ENCODE measurements around the gene RAI1.

The RAI1 gene

DNA sequence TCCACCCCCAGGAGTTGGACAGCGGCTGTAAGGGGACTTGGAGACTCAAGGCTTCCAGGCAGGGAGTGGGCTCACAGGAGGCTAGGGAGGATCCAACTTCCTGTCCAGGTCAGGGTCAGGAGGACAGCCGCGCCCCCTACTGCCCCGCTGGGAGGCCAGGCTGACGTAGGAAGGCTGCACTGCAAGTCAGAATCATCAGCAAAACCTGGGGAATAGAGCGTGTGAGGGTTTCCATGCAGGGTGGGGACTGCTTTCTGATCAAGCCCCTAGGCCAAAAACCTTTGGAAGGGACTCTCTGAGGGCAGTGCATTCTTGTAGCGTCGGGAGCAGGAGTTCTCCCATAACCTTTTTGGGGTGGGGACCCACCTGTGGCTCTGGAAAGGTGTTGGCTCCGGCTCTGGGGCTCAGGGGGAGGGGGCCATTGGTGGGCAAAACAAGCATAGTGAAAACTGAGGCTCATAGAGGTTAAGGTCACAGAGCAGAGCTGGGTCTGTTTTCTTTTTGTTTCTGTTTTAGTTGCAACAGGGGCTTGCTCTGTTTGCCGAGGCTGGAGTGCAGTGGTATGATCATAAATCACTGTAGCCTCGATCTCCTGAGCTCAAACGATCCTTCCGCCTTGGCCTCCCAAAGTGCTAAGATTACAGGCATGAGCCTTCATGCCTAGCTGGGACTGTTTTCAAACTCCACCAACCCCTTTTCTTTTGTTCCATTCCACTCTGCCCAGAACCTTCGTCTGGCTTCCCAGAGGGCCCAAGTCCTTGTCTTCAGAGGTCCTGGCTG, 22.1 kb downstream of the RAI1 start:
- peak overlapping the region; percentile 27 for H2BK5ac ChIP-seq (ENCODE audit: low read length)
- no peak overlapping the region for H4K8ac ChIP-seq (ENCODE audit: low read depth, low read length)
- H3K79me1 ChIP-seq (ENCODE audit: low read depth, low read length): peaks cover 25% of the 10 kb centered on the region
- no peak overlapping the region for H3K18ac ChIP-seq (ENCODE audit: low read length)
- H2BK12ac ChIP-seq (ENCODE audit: low read length): no peak overlapping the region
- H3K4me2 ChIP-seq (ENCODE audit: insufficient read depth, low read length, poor library complexity, severe bottlenecking): no peak overlapping the region
- DNase-seq (ENCODE audit: low spot score): no peak
- H3K27me3 ChIP-seq (ENCODE audit: control insufficient read depth in 3 of 3, insufficient read depth in 3 of 3, low read depth in 1 of 3, low read length in 3 of 3): peaks cover 0 to 24% (median 0%) of the 10 kb centered on the region in 3 experiments
- peak overlapping the region; percentile 44 for H3K23ac ChIP-seq (ENCODE audit: low read depth, low read length, poor library complexity)
- H4K91ac ChIP-seq (ENCODE audit: low read depth, low read length, poor library complexity): no peak overlapping the region
- H3K27ac ChIP-seq (replicated peaks; ENCODE audit: low read length): no peak overlapping the region
- peaks cover 2 to 30% of the 10 kb centered on the region in 2 donors for H3K36me3 ChIP-seq (replicated peaks in 1 of 2; ENCODE audit: control insufficient read depth in 2 of 2, insufficient read depth in 2 of 2, low read length in 2 of 2)
- H3K9me3 ChIP-seq (replicated peaks in 1 of 2; ENCODE audit: control insufficient read depth in 2 of 2, insufficient read depth in 1 of 2, low read depth in 1 of 2, low read length in 2 of 2): peaks cover 0 to 6% of the 10 kb centered on the region in 2 donors
- no peak overlapping the region for H2AFZ ChIP-seq (ENCODE audit: low read length)
- no peak overlapping the region for H3K4me3 ChIP-seq (ENCODE audit: low read length in 2 of 2)
- H3K14ac ChIP-seq (ENCODE audit: low read length): no peak overlapping the region
- WGBS, 2 donors (ENCODE audit: extremely low coverage in 2 of 2, insufficient read length in 2 of 2, insufficient replicate concordance in 1 of 2): no CpG with 5 or more reads among the region's 14 CpGs
- H2BK15ac ChIP-seq (ENCODE audit: low read length): no peak overlapping the region
- peaks cover 21 to 35% of the 10 kb centered on the region in 2 donors for H3K4me1 ChIP-seq (ENCODE audit: control insufficient read depth in 2 of 2, insufficient read depth in 1 of 2, low read depth in 1 of 2, low read length in 2 of 2)
- H2BK120ac ChIP-seq (ENCODE audit: low read depth, low read length): no peak overlapping the region
- H3K4ac ChIP-seq (ENCODE audit: low read length): no peak overlapping the region
- H3K9ac ChIP-seq (ENCODE audit: low read depth, low read length, poor library complexity): no peak overlapping the region
- H2AK5ac ChIP-seq (ENCODE audit: low read depth, low read length): peak overlapping the region; percentile 54

DNA sequence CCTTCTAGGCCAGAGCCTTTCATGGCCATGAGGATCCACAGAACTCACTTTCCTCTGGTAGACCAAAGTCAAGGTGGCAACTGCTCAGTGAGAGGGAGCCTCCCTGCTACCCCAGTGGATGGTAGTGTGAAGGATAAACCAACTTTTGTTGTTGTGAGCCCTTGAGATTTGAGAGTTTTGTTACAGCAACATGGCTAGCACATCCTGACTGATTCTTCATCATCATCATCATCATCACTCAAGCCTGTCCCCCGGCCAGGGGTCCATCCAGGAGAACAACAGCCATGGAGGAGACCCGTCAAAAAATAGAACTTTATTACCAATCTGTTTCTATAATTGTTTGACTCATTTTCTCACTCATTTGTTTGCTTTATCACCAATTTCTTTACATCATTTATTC, 23.7 kb downstream of the RAI1 start:
- peaks cover 15 to 31% of the 10 kb centered on the region in 2 donors for H3K4me1 ChIP-seq (ENCODE audit: control insufficient read depth in 2 of 2, insufficient read depth in 1 of 2, low read depth in 1 of 2, low read length in 2 of 2)
- no peak overlapping the region for H2BK12ac ChIP-seq (ENCODE audit: low read length)
- no peak overlapping the region for H3K27ac ChIP-seq (replicated peaks; ENCODE audit: low read length)
- H3K14ac ChIP-seq (ENCODE audit: low read length): no peak overlapping the region
- H3K4ac ChIP-seq (ENCODE audit: low read length): no peak overlapping the region
- H4K91ac ChIP-seq (ENCODE audit: low read depth, low read length, poor library complexity): no peak overlapping the region
- WGBS, 2 donors (ENCODE audit: extremely low coverage in 2 of 2, insufficient read length in 2 of 2, insufficient replicate concordance in 1 of 2): no CpG with 5 or more reads among the region's 2 CpGs
- peaks cover 25% of the 10 kb centered on the region for H3K79me1 ChIP-seq (ENCODE audit: low read depth, low read length)
- no peak overlapping the region for H3K9ac ChIP-seq (ENCODE audit: low read depth, low read length, poor library complexity)
- H2AFZ ChIP-seq (ENCODE audit: low read length): no peak overlapping the region
- H2BK120ac ChIP-seq (ENCODE audit: low read depth, low read length): no peak overlapping the region
- no peak overlapping the region for H2BK5ac ChIP-seq (ENCODE audit: low read length)
- H3K9me3 ChIP-seq (replicated peaks in 1 of 2; ENCODE audit: control insufficient read depth in 2 of 2, insufficient read depth in 1 of 2, low read depth in 1 of 2, low read length in 2 of 2): peaks cover 0 to 6% of the 10 kb centered on the region in 2 donors
- no peak overlapping the region for H3K4me2 ChIP-seq (ENCODE audit: insufficient read depth, low read length, poor library complexity, severe bottlenecking)
- H4K8ac ChIP-seq (ENCODE audit: low read depth, low read length): no peak overlapping the region
- no peak overlapping the region for H2BK15ac ChIP-seq (ENCODE audit: low read length)
- DNase-seq (ENCODE audit: low spot score): no peak
- H3K27me3 ChIP-seq (ENCODE audit: control insufficient read depth in 3 of 3, insufficient read depth in 3 of 3, low read depth in 1 of 3, low read length in 3 of 3): peaks cover 0 to 17% (median 0%) of the 10 kb centered on the region in 3 experiments
- no peak overlapping the region for H3K23ac ChIP-seq (ENCODE audit: low read depth, low read length, poor library complexity)
- H3K18ac ChIP-seq (ENCODE audit: low read length): no peak overlapping the region
- H2AK5ac ChIP-seq (ENCODE audit: low read depth, low read length): no peak overlapping the region
- no peak overlapping the region for H3K4me3 ChIP-seq (ENCODE audit: low read length in 2 of 2)
- H3K36me3 ChIP-seq (replicated peaks in 1 of 2; ENCODE audit: control insufficient read depth in 2 of 2, insufficient read depth in 2 of 2, low read length in 2 of 2): peaks cover 4 to 33% of the 10 kb centered on the region in 2 donors

DNA sequence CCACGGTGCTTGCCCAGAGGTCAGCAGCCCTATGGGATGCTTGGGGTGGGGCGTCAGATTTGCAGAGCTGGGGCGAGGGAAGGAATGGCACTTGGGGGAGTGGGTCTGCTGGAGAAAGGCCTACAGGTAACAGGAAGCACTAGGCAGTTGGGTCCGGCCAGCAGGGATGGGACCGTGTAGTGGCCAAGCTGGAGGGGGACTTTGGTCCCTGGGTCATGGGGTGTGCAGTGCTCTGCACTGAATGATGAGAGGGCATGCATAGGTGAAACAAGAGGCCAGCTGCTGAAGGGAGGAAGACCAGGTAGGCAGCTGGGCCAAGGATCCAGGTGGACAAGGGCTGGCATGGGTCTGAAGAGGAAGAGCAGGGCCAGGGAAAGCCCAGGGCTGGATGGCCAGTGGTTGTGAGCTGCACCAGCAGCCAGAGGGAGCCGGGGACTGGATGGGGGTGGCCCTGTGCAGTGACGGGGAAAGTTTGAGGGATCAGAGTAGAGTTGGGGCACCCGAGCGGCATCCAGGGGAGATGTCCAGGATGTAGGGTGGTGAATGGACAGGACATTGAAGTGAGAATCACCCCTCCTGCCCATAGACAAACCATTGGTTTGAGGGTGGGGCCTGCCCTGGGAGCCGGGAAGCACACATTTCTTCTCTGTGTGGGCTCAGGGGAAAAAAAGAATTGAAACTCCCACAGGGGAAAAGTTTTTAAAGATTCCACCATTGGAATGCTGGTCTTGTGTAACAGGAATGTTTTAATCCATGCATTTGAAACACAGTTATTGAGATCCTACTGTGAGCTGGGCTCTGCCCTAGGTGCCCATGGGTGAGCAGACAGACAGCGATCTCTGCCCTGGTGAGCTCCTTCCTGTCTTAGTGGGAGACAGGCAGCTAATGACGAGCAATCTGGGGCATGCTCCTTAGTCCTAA, 25.1 kb downstream of the RAI1 start:
- peaks cover 4 to 33% of the 10 kb centered on the region in 2 donors for H3K36me3 ChIP-seq (replicated peaks in 1 of 2; ENCODE audit: control insufficient read depth in 2 of 2, insufficient read depth in 2 of 2, low read length in 2 of 2)
- no peak overlapping the region for H2AFZ ChIP-seq (ENCODE audit: low read length)
- peaks cover 0 to 4% (median 0%) of the 10 kb centered on the region in 3 experiments for H3K27me3 ChIP-seq (ENCODE audit: control insufficient read depth in 3 of 3, insufficient read depth in 3 of 3, low read depth in 1 of 3, low read length in 3 of 3)
- peak overlapping the region; percentile 54 for H2BK15ac ChIP-seq (ENCODE audit: low read length)
- no CpG with 5 or more reads among the region's 12 CpGs for WGBS, 2 donors (ENCODE audit: extremely low coverage in 2 of 2, insufficient read length in 2 of 2, insufficient replicate concordance in 1 of 2)
- peak overlapping the region; percentile 32 for H2AK5ac ChIP-seq (ENCODE audit: low read depth, low read length)
- peak overlapping the region; percentile 44 for H2BK120ac ChIP-seq (ENCODE audit: low read depth, low read length)
- DNase-seq (ENCODE audit: low spot score): no peak
- no peak overlapping the region for H2BK12ac ChIP-seq (ENCODE audit: low read length)
- no peak overlapping the region for H3K27ac ChIP-seq (replicated peaks; ENCODE audit: low read length)
- peaks cover 23 to 34% of the 10 kb centered on the region in 2 donors for H3K4me1 ChIP-seq (ENCODE audit: control insufficient read depth in 2 of 2, insufficient read depth in 1 of 2, low read depth in 1 of 2, low read length in 2 of 2)
- peak overlapping the region; percentile 4 for H3K18ac ChIP-seq (ENCODE audit: low read length)
- H3K79me1 ChIP-seq (ENCODE audit: low read depth, low read length): peaks cover 26% of the 10 kb centered on the region
- H4K91ac ChIP-seq (ENCODE audit: low read depth, low read length, poor library complexity): no peak overlapping the region
- peak overlapping the region; percentile 10 for H2BK5ac ChIP-seq (ENCODE audit: low read length)
- no peak overlapping the region for H3K4me3 ChIP-seq (ENCODE audit: low read length in 2 of 2)
- H3K23ac ChIP-seq (ENCODE audit: low read depth, low read length, poor library complexity): no peak overlapping the region
- peaks cover 0 to 6% of the 10 kb centered on the region in 2 donors for H3K9me3 ChIP-seq (replicated peaks in 1 of 2; ENCODE audit: control insufficient read depth in 2 of 2, insufficient read depth in 1 of 2, low read depth in 1 of 2, low read length in 2 of 2)
- no peak overlapping the region for H3K14ac ChIP-seq (ENCODE audit: low read length)
- peak overlapping the region; percentile 56 for H3K9ac ChIP-seq (ENCODE audit: low read depth, low read length, poor library complexity)
- H3K4ac ChIP-seq (ENCODE audit: low read length): no peak overlapping the region
- no peak overlapping the region for H3K4me2 ChIP-seq (ENCODE audit: insufficient read depth, low read length, poor library complexity, severe bottlenecking)
- peak overlapping the region; percentile 95 for H4K8ac ChIP-seq (ENCODE audit: low read depth, low read length)

DNA sequence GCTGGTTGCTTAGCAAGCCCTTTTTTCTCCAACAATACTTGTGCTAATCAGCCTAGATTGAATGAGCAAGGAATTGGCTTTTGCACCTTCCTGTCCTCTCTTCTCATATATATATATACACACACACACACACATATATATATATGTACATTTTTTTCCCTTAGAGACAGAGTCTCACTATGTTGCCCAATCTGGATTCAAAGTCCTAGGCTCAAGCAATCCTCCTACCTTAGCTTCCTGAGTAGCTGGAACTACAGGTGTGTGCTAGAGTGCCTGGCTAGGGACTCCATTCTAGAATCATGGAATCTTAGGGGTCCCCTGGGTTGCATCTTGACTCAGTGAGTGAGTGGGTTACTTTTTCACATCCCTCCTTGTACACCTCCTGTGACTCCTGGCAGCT, 27.0 kb downstream of the RAI1 start:
- no peak overlapping the region for H2BK5ac ChIP-seq (ENCODE audit: low read length)
- DNase-seq (ENCODE audit: low spot score): no peak
- H3K36me3 ChIP-seq (replicated peaks in 1 of 2; ENCODE audit: control insufficient read depth in 2 of 2, insufficient read depth in 2 of 2, low read length in 2 of 2): peaks cover 4 to 22% of the 10 kb centered on the region in 2 donors
- H3K4me2 ChIP-seq (ENCODE audit: insufficient read depth, low read length, poor library complexity, severe bottlenecking): no peak overlapping the region
- no peak overlapping the region for H3K27ac ChIP-seq (replicated peaks; ENCODE audit: low read length)
- no peak overlapping the region for H3K18ac ChIP-seq (ENCODE audit: low read length)
- no peak overlapping the region for H3K4me3 ChIP-seq (ENCODE audit: low read length in 2 of 2)
- H3K23ac ChIP-seq (ENCODE audit: low read depth, low read length, poor library complexity): no peak overlapping the region
- no peak overlapping the region for H2BK15ac ChIP-seq (ENCODE audit: low read length)
- H2AFZ ChIP-seq (ENCODE audit: low read length): no peak overlapping the region
- H2AK5ac ChIP-seq (ENCODE audit: low read depth, low read length): no peak overlapping the region
- no peak overlapping the region for H4K8ac ChIP-seq (ENCODE audit: low read depth, low read length)
- no peak overlapping the region for H2BK12ac ChIP-seq (ENCODE audit: low read length)
- H4K91ac ChIP-seq (ENCODE audit: low read depth, low read length, poor library complexity): no peak overlapping the region
- peaks cover 23% of the 10 kb centered on the region for H3K79me1 ChIP-seq (ENCODE audit: low read depth, low read length)
- no peak overlapping the region for H3K9ac ChIP-seq (ENCODE audit: low read depth, low read length, poor library complexity)
- no peak overlapping the region for H3K14ac ChIP-seq (ENCODE audit: low read length)
- H3K4me1 ChIP-seq (ENCODE audit: control insufficient read depth in 2 of 2, insufficient read depth in 1 of 2, low read depth in 1 of 2, low read length in 2 of 2): peaks cover 26 to 36% of the 10 kb centered on the region in 2 donors
- no peaks in the 10 kb centered on the region for H3K27me3 ChIP-seq (ENCODE audit: control insufficient read depth in 3 of 3, insufficient read depth in 3 of 3, low read depth in 1 of 3, low read length in 3 of 3)
- H3K4ac ChIP-seq (ENCODE audit: low read length): no peak overlapping the region
- peaks cover 0 to 6% of the 10 kb centered on the region in 2 donors for H3K9me3 ChIP-seq (replicated peaks in 1 of 2; ENCODE audit: control insufficient read depth in 2 of 2, insufficient read depth in 1 of 2, low read depth in 1 of 2, low read length in 2 of 2)
- no peak overlapping the region for H2BK120ac ChIP-seq (ENCODE audit: low read depth, low read length)

Measured in neuronal stem cell (in vitro differentiated cells).